A549 (cell line): ENCODE measurements around the gene NMNAT2.

Experiments
- CHD2 ChIP-seq: fragments of 150-350 bp; IDR thresholded peaks from 2 replicates; pipeline ENCODE4 v1.6.1; 2014; ENCODE audit warnings: low read length; ENCODE audit not compliant: partially characterized antibody
- CTCF ChIP-seq: fragments of >200 bp; sonication (Bioruptor Twin); formaldehyde crosslinking; IDR thresholded peaks from 3 replicates; pipeline ENCODE4 v1.5.1; 2016
- HOXA7 ChIP-seq: fragments of 250-450 bp; sonication (Bioruptor Pico); IDR thresholded peaks from 2 replicates; pipeline ENCODE4 v1.5.0; 2020; ENCODE audit warnings: mild to moderate bottlenecking, moderate library complexity
- JUNB ChIP-seq: fragments of >200 bp; sonication (Bioruptor Twin); formaldehyde crosslinking; IDR thresholded peaks from 2 replicates; pipeline ENCODE4 v1.6.1; 2016
- PHF8 ChIP-seq: fragments of 200-600 bp; sonication (generic); IDR thresholded peaks from 2 replicates; pipeline ENCODE4 v1.6.1; 2016; ENCODE audit warnings: low read depth, mild to moderate bottlenecking, antibody characterized with exemption, moderate library complexity, borderline replicate concordance
- RAD21 ChIP-seq, 2 experiments: fragments of >200 bp in 1 of 2; sonication (Bioruptor Twin) in 1 of 2; formaldehyde crosslinking in 1 of 2; IDR thresholded peaks in 1 of 2; conservative IDR thresholded peaks in 1 of 2; 2 replicates in 1 of 2; 3 replicates in 1 of 2; pipeline ENCODE4 v1.6.1; 2012 to 2018; ENCODE audit warnings: inconsistent platforms in 1 of 2
- REST ChIP-seq: fragments of 200-600 bp; sonication (generic); IDR thresholded peaks from 2 replicates; pipeline ENCODE4 v1.6.1; 2016; ENCODE audit warnings: antibody characterized with exemption, mild to moderate bottlenecking, moderate library complexity
- TF ChIP-seq, protein P1 (sequence below): fragments of 450-650 bp; IDR thresholded peaks from 2 replicates; pipeline ENCODE4 v1.6.1; 2014; ENCODE audit warnings: antibody characterized with exemption

DNA sequence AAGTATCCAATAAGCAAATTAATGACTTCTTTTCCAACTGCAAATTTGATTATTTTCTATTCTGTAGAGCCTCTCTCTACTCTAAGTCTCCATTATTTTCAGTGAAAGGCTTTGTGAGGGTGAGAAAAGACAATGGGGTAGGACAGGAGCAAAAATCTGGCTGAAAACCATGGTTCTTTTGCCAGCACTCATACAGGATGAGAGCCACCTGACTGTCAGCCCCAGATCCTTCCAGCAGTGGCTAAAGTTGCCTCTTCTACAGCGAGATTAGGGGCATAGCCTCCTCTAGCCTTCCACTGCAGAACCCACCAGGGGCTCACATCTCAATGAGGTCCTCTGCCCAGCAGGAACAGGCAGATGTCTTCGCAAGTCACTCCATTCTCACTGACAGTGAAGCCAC lies 23.7 kb downstream of the NMNAT2 start:
- no peak for TF ChIP-seq CTCF
- TF ChIP-seq PHF8, result no peak
- no peak for TF ChIP-seq RAD21 (conservative IDR thresholded peaks at IDR 0.05 in 1 of 2, IDR thresholded peaks at IDR 0.05 in 1 of 2)
- no peak for TF ChIP-seq REST
- TF ChIP-seq HOXA7 (CRISPR knock-in tag), result no peak
- TF ChIP-seq, protein P1, sequence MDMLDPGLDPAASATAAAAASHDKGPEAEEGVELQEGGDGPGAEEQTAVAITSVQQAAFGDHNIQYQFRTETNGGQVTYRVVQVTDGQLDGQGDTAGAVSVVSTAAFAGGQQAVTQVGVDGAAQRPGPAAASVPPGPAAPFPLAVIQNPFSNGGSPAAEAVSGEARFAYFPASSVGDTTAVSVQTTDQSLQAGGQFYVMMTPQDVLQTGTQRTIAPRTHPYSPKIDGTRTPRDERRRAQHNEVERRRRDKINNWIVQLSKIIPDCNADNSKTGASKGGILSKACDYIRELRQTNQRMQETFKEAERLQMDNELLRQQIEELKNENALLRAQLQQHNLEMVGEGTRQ, result no peak
- TF ChIP-seq CHD2, result no peak
- TF ChIP-seq JUNB, result no peak
